ENCODE data around the gene KRT82. TPM values are rescaled to one million over a fixed set of nuclear protein-coding genes. Genes with fewer than 3 reads are reported as not detected.
"Not testable (repeated sequence)": the region's sequence is repeated elsewhere in the genome, so short reads cannot be mapped to it uniquely, and the experiment has no call there.

Gene KRT82
- total RNA-seq, result not detected

GRCh38 chr12:52405922-52406385 lies at the start of gene KRT82:
Gene KRT82, minus strand, starts transcription at chr12:52406335. Its CDS starts 58 bp downstream, at chr12:52406277.
- H3K27me3 ChIP-seq, result no peaks in the 10 kb centered on the region
- H3K9me3 ChIP-seq, result no peaks in the 10 kb centered on the region
- TF ChIP-seq CTCF (IDR thresholded peaks at IDR 0.05), result no peak
- no peak for DNase-seq (ENCODE audit: low spot score)
- no peak within 1 kb of the TSS for H3K27ac ChIP-seq
- H3K36me3 ChIP-seq, result no peaks in the 10 kb centered on the region
- H3K4me1 ChIP-seq, result no peaks in the 10 kb centered on the region
- no peak within 1 kb of the TSS for H3K4me3 ChIP-seq

GRCh38 chr12:52455821-52456220 lies 49.7 kb upstream of the KRT82 start:
- TF ChIP-seq CTCF (IDR thresholded peaks at IDR 0.05), result no peak
- no peaks in the 10 kb centered on the region for H3K27me3 ChIP-seq
- H3K4me1 ChIP-seq, result no peaks in the 10 kb centered on the region
- H3K4me3 ChIP-seq, result no peak overlapping the region
- H3K9me3 ChIP-seq, result no peaks in the 10 kb centered on the region
- H3K27ac ChIP-seq, result no peak overlapping the region
- no peaks in the 10 kb centered on the region for H3K36me3 ChIP-seq
- no peak for DNase-seq (ENCODE audit: low spot score)

- TF ChIP-seq CTCF (IDR thresholded peaks at IDR 0.05), result no peak
- no peaks in the 10 kb centered on the region for H3K36me3 ChIP-seq
- no peak overlapping the region for H3K27ac ChIP-seq
- H3K4me1 ChIP-seq, result no peaks in the 10 kb centered on the region
- H3K27me3 ChIP-seq, result no peaks in the 10 kb centered on the region
- no peak for DNase-seq (ENCODE audit: low spot score)
- no peak overlapping the region for H3K4me3 ChIP-seq
- no peaks in the 10 kb centered on the region for H3K9me3 ChIP-seq
These were observed 48.5 kb upstream of the KRT82 start for GRCh38 chr12:52454411-52455201.

GRCh38 chr12:52452101-52452500 lies 46.0 kb upstream of the KRT82 start, which contains the start of gene KRT6B:
Gene KRT6B, minus strand, starts transcription at chr12:52452146. Its CDS starts 68 bp downstream, at chr12:52452078.
- H3K4me1 ChIP-seq, result no peaks in the 10 kb centered on the region
- H3K4me3 ChIP-seq, result no peak within 1 kb of the TSS
- no peak within 1 kb of the TSS for H3K27ac ChIP-seq
- H3K36me3 ChIP-seq, result no peaks in the 10 kb centered on the region
- TF ChIP-seq CTCF (IDR thresholded peaks at IDR 0.05), result no peak
- no peaks in the 10 kb centered on the region for H3K9me3 ChIP-seq
- no peaks in the 10 kb centered on the region for H3K27me3 ChIP-seq
- no peak for DNase-seq (ENCODE audit: low spot score)

- no peak overlapping the region for H3K27ac ChIP-seq
- H3K36me3 ChIP-seq, result no peaks in the 10 kb centered on the region
- TF ChIP-seq CTCF (IDR thresholded peaks at IDR 0.05), result no peak
- no peaks in the 10 kb centered on the region for H3K4me1 ChIP-seq
- no peak overlapping the region for H3K4me3 ChIP-seq
- DNase-seq (ENCODE audit: low spot score), result no peak
- no peaks in the 10 kb centered on the region for H3K9me3 ChIP-seq
- H3K27me3 ChIP-seq, result no peaks in the 10 kb centered on the region
These were observed 42.1 kb upstream of the KRT82 start for GRCh38 chr12:52448228-52448627.

GRCh38 chr12:52447196-52447595 lies 41.1 kb upstream of the KRT82 start:
- H3K36me3 ChIP-seq; H3K4me3 ChIP-seq; DNase-seq (ENCODE audit: low spot score); H3K27me3 ChIP-seq; H3K27ac ChIP-seq; H3K9me3 ChIP-seq; H3K4me1 ChIP-seq: not testable (repeated sequence)
